ENCODE measurements around the gene TRPC3.

Gene TRPC3

GRCh38 chr4:121951521-121952110 lies at the start of gene TRPC3:
TSS of gene TRPC3 (minus strand) at chr4:121952060. CDS start at chr4:121951680, 380 bp downstream.
- no peak for DNase-seq (ENCODE audit: low read depth)

GRCh38 chr4:122000849-122001248 lies 49.0 kb upstream of the TRPC3 start:
- no peak overlapping the region for H3K4me3 ChIP-seq (ENCODE audit: low read depth, low read length)
- no peak for DNase-seq (ENCODE audit: low read depth)

More at GRCh38 chr4:121951521-121952110, at the start of gene TRPC3:
- H3K4me3 ChIP-seq (ENCODE audit: low read depth, low read length) = peak within 1 kb of the TSS; percentile 59

- no peak for DNase-seq (ENCODE audit: low read depth)
- H3K4me3 ChIP-seq (ENCODE audit: low read depth, low read length) = no peak overlapping the region
These were observed 46.2 kb upstream of the TRPC3 start for GRCh38 chr4:121998024-121998423.

- no peak for DNase-seq (ENCODE audit: low read depth)
These were observed 44.1 kb upstream of the TRPC3 start for GRCh38 chr4:121995790-121996537.

GRCh38 chr4:121991968-121992367 lies 40.1 kb upstream of the TRPC3 start:
- H3K4me3 ChIP-seq (ENCODE audit: low read depth, low read length) = no peak overlapping the region
- DNase-seq (ENCODE audit: low read depth) = no peak

More at GRCh38 chr4:121995790-121996537, 44.1 kb upstream of the TRPC3 start:
- no peak overlapping the region for H3K4me3 ChIP-seq (ENCODE audit: low read depth, low read length)

GRCh38 chr4:121990489-121990888 lies 38.6 kb upstream of the TRPC3 start:
- no peak overlapping the region for H3K4me3 ChIP-seq (ENCODE audit: low read depth, low read length)
- no peak for DNase-seq (ENCODE audit: low read depth)

GRCh38 chr4:121989715-121990114 lies 37.9 kb upstream of the TRPC3 start:
- no peak overlapping the region for H3K4me3 ChIP-seq (ENCODE audit: low read depth, low read length)
- DNase-seq (ENCODE audit: low read depth) = peak; percentile 13

- DNase-seq (ENCODE audit: low read depth) = no peak
- H3K4me3 ChIP-seq (ENCODE audit: low read depth, low read length) = no peak overlapping the region
These were observed 37.1 kb upstream of the TRPC3 start for GRCh38 chr4:121988950-121989349.

- no peak overlapping the region for H3K4me3 ChIP-seq (ENCODE audit: low read depth, low read length)
- DNase-seq (ENCODE audit: low read depth) = no peak
These were observed 28.8 kb upstream of the TRPC3 start for GRCh38 chr4:121980643-121981042.

GRCh38 chr4:121978172-121978516 lies 26.3 kb upstream of the TRPC3 start:
- H3K4me3 ChIP-seq (ENCODE audit: low read depth, low read length) = no peak overlapping the region
- no peak for DNase-seq (ENCODE audit: low read depth)

- DNase-seq (ENCODE audit: low read depth) = no peak
- no peak overlapping the region for H3K4me3 ChIP-seq (ENCODE audit: low read depth, low read length)
These were observed 25.7 kb upstream of the TRPC3 start for GRCh38 chr4:121977251-121978171.

GRCh38 chr4:121975784-121976183 lies 23.9 kb upstream of the TRPC3 start:
- DNase-seq (ENCODE audit: low read depth) = no peak
- no peak overlapping the region for H3K4me3 ChIP-seq (ENCODE audit: low read depth, low read length)

- no peak for DNase-seq (ENCODE audit: low read depth)
- no peak overlapping the region for H3K4me3 ChIP-seq (ENCODE audit: low read depth, low read length)
These were observed 22.0 kb upstream of the TRPC3 start for GRCh38 chr4:121973816-121974215.

- DNase-seq (ENCODE audit: low read depth) = no peak
- H3K4me3 ChIP-seq (ENCODE audit: low read depth, low read length) = no peak overlapping the region
These were observed 17.0 kb upstream of the TRPC3 start for GRCh38 chr4:121968859-121969258.

- no peak overlapping the region for H3K4me3 ChIP-seq (ENCODE audit: low read depth, low read length)
- no peak for DNase-seq (ENCODE audit: low read depth)
These were observed 13.1 kb upstream of the TRPC3 start for GRCh38 chr4:121964958-121965357.

GRCh38 chr4:121960818-121961217 lies 9.0 kb upstream of the TRPC3 start:
- no peak for DNase-seq (ENCODE audit: low read depth)
- no peak overlapping the region for H3K4me3 ChIP-seq (ENCODE audit: low read depth, low read length)

GRCh38 chr4:121958777-121959176 lies 6.9 kb upstream of the TRPC3 start:
- H3K4me3 ChIP-seq (ENCODE audit: low read depth, low read length) = no peak overlapping the region
- DNase-seq (ENCODE audit: low read depth) = no peak

- no peak for DNase-seq (ENCODE audit: low read depth)
- no peak overlapping the region for H3K4me3 ChIP-seq (ENCODE audit: low read depth, low read length)
These were observed 5.4 kb upstream of the TRPC3 start for GRCh38 chr4:121957266-121957665.

- no peak for DNase-seq (ENCODE audit: low read depth)
- no peak overlapping the region for H3K4me3 ChIP-seq (ENCODE audit: low read depth, low read length)
These were observed 2.0 kb upstream of the TRPC3 start for GRCh38 chr4:121953860-121954259.

- DNase-seq (ENCODE audit: low read depth) = no peak
- H3K4me3 ChIP-seq (ENCODE audit: low read depth, low read length) = peak overlapping the region; percentile 59
These were observed 430 bp upstream of the TRPC3 start for GRCh38 chr4:121952290-121952689.

Data from skeletal muscle cell (primary cell).